ENCODE measurements around the gene CHST7.
A peak's percentile ranks its signal among the peaks of the same experiment; 100 is the strongest.

The CHST7 gene

DNA sequence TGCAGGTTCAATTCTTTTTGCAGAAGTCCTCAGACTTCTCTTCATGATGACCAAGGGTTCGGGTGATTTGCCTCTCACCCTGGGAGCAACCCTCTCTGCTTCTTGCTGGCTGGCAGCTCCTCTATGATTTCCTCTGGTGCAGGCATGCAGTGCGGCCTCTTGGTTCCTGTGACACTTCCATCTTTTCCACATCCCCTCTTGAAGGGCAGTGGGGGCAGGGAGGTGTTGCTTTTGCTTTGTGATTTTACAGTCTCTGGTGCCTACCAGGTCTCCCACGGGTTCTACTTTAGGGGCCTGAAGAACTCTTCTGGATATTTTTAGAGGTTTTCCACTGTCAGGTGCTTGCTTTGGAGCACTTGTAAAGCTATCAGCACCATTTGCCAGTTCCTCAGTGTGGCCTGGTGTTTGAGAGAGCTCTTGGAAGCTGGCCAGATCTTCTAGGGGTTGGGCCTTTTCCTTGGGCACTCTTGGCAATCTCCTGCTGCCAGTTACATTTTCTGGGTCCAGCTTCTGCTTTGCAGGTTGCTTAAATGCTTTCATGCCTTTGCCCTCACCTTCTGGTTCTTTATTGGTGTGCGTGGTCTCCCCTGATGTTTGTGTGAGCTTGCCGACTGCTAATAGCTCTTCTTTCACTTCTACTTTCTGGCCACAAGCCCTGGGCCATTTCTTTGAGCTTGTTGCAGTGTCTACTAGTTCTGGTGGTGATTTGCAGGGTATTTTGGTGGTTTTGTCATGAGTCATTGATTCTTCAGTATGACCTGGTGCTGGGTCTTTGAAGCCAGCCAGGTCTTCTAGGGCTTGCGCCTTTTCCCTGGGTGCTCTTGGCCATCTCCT, 11.5 kb upstream of the CHST7 start:
- TF ChIP-seq ZNF274 (IDR thresholded peaks at IDR 0.05; ENCODE audit: low read depth, low read length) = no peak

DNA sequence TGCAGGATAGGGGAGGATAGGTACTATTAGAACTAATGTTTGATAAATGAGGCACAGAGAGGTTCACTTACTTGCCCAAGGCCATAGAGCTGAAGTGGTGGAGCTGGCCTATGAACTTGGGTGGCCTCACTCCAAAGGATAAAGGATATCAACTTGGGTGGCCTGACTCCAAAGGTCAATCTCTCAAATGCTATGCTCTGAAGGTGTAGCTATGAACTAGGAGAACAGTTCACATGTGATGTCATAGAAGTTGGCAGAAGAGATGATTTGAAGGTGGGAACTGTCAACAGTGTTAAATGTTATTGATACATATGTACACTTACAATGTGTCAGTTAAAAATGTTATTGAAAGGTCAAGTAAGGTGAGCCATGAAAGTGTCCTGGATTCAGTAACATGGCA, 6.2 kb upstream of the CHST7 start:
- no peak overlapping the region for H3K4me3 ChIP-seq (ENCODE audit: low read length)
- no peak for TF ChIP-seq ZNF274 (IDR thresholded peaks at IDR 0.05; ENCODE audit: low read depth, low read length)

More for the DNA sequence above, 11.5 kb upstream of the CHST7 start:
- H3K4me3 ChIP-seq (ENCODE audit: low read length) = peak overlapping the region; percentile 11; the same call in 1 of the 2 replicates

DNA sequence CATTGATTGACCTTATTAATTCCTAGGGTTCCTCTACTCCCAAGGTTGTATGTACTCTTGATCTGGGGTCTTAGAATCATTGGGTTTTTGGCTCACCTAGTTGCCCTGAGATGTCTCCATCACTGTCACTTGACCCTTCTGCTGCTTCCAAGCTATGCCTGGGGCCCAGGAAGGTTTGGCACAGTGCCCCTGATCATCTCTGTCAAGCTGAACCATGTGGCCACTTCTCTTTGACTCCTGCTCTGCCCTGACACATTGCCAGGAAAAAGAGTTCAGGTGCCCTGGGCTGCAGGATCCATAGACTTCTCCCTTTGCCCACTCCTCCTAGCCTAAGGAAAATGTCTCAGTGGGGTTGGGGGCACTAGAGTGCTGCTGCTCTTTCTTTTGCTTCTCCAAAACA, 3.9 kb upstream of the CHST7 start:
- no peak for TF ChIP-seq ZNF274 (IDR thresholded peaks at IDR 0.05; ENCODE audit: low read depth, low read length)
- H3K4me3 ChIP-seq (ENCODE audit: low read length) = no peak overlapping the region

DNA sequence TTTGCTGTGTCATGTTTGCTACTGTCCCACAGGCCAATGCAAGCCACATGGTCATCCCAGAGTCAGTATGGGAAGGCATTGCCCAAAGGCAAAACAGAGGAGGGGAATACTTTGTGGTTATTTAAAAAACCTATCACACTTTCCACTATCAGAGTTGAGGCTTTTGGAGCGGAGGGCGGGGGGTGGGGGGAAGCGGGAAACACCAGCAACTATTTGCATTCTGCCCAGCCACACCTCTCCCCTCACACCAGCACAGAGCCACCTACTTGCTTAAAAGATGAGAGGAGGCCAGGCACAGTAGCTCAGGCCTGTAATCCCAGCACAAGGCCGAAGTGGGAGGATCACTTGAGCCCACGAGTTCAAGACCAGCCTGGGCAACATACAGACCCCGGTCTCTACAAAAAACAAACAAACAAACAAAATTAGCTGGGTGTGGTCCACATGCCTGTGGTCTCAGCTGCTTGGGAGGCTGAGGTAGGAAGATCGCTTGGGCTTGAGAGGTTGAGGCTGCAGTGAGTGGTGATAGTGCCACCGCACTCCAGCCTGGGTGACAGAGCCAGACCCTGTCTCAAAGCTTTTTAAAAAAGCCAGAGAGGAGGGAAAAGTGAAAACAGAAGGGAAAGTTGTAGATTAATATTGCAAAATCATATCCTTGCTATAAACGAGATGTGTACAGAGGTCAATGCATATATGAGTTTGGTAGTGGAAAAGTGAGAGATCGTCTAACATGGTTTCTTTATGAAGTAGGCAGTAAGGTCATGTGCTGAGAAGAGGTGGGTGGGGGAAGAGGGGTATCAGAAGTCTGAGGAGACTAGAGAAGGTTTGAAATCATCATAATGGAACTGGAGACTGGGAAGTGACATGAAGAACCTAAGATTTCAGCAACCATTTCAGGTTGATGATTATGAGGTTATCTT, 1.9 kb upstream of the CHST7 start:
- TF ChIP-seq ZNF274 (IDR thresholded peaks at IDR 0.05; ENCODE audit: low read depth, low read length) = no peak
- H3K4me3 ChIP-seq (ENCODE audit: low read length) = peak overlapping the region; percentile 18; the same call in 1 of the 2 replicates

DNA sequence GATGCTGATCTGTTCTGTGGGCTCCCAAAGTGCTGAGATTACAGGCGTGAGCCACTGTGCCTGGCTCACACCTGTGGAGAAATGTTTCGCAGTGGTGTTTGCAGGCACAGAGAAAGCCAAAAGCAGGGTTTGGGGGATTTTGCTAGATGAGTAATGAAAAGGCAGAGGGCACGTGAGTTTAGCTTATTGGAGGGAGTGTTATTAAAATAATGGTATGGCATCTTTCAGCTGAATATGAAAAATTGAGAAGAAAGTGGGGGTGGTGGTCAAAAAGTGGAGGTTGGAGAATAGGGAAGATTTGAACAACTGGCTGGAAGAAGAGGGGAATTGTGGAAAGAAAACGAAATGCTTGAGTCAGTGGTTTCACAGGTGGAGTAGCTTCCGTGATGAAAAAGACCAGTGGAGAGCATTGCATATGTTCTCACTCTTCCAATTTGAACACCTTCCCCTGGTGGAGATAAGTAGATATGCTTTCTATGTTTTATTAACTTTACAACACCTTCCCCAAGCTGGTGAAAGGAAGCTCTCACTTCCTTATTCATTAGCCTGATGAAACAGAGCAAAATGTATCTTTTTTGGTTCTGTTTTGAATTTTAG, 1.1 kb upstream of the CHST7 start:
- peak overlapping the region; percentile 16; the same call in 1 of the 2 replicates for H3K4me3 ChIP-seq (ENCODE audit: low read length)
- no peak for TF ChIP-seq ZNF274 (IDR thresholded peaks at IDR 0.05; ENCODE audit: low read depth, low read length)

DNA sequence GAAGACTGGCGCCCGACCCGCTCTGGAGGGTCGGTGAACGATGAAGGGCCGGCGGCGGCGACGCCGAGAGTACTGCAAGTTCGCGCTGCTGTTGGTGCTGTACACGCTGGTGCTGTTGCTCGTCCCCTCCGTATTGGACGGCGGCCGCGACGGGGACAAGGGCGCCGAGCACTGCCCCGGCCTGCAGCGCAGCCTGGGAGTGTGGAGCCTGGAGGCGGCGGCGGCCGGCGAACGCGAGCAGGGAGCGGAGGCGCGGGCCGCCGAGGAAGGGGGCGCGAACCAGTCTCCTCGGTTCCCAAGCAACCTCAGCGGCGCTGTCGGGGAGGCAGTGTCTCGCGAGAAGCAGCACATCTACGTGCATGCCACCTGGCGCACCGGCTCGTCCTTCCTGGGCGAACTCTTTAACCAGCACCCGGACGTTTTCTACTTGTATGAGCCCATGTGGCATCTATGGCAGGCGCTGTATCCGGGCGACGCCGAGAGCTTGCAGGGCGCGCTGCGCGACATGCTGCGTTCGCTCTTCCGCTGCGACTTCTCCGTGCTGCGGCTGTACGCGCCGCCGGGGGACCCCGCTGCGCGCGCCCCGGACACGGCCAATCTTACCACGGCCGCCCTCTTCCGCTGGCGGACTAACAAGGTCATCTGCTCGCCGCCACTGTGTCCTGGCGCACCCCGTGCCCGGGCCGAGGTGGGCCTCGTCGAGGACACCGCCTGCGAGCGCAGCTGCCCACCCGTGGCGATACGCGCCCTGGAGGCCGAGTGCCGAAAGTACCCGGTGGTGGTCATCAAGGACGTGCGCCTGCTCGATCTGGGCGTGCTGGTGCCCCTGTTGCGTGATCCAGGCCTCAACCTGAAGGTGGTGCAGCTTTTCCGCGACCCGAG, 568 bp downstream of the CHST7 start:
- peak overlapping the region; percentile 73; the same call in 1 of the 2 replicates for H3K4me3 ChIP-seq (ENCODE audit: low read length)

DNA sequence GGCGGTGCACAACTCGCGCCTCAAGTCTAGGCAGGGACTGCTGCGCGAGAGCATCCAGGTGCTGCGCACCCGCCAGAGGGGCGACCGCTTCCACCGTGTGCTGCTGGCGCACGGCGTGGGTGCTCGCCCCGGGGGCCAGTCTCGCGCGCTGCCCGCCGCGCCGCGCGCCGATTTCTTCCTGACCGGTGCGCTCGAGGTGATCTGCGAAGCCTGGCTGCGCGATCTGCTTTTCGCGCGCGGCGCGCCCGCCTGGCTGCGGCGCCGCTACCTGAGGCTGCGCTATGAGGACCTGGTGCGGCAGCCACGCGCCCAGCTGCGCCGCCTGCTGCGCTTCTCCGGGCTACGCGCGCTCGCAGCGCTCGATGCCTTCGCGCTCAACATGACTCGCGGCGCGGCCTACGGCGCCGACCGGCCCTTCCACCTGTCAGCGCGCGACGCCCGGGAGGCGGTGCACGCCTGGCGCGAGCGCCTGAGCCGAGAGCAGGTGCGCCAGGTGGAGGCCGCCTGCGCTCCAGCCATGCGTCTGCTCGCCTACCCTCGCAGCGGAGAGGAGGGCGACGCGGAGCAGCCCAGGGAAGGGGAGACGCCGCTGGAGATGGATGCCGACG, 1.3 kb downstream of the CHST7 start:
- peak overlapping the region; percentile 73; the same call in 1 of the 2 replicates for H3K4me3 ChIP-seq (ENCODE audit: low read length)
- no peak for TF ChIP-seq ZNF274 (IDR thresholded peaks at IDR 0.05; ENCODE audit: low read depth, low read length)

More for the DNA sequence above, 568 bp downstream of the CHST7 start:
- no peak for TF ChIP-seq ZNF274 (IDR thresholded peaks at IDR 0.05; ENCODE audit: low read depth, low read length)

DNA sequence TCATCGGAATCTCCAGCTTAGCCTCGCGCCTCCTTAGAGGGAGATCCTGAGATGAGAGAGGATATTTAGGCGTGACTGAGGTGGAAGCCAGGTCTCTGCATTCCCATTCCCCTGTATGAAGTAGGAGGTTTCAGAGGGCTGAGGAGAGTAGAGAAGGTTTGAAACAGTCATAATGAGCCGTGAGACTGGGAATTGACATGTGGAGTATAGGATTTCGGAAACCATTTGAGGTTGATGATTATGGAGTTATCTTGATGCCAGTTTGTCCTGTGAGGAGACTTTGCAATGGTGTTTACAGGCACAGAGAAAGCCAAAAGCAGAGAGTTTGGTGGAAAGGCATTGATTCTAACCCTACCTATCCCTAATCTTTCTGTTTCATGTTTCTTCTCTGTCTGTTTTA, 2.0 kb downstream of the CHST7 start:
- no peak for TF ChIP-seq ZNF274 (IDR thresholded peaks at IDR 0.05; ENCODE audit: low read depth, low read length)
- H3K4me3 ChIP-seq (ENCODE audit: low read length) = peak overlapping the region; percentile 73; the same call in 1 of the 2 replicates

DNA sequence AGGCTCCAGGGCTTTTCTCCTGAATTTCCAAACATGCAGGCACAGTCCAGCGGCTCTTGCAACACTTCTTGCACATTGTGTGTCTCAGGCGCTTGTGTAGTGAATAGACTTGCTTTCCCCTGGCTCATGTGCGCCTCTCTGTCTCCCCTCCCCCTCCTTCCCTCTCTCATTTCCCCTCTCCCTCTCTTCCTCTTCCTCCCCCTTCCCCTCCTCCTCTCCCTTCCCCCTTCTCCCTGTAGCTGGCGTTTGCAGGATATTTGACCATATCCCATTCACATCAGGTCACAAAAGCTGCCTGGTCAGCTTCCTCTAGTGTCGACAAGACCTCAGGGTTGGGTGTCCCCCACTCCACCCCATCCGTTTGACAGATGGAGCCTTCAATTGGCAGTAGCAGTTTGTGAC, 2.4 kb downstream of the CHST7 start:
- peak overlapping the region; percentile 73; the same call in 1 of the 2 replicates for H3K4me3 ChIP-seq (ENCODE audit: low read length)
- TF ChIP-seq ZNF274 (IDR thresholded peaks at IDR 0.05; ENCODE audit: low read depth, low read length) = no peak

DNA sequence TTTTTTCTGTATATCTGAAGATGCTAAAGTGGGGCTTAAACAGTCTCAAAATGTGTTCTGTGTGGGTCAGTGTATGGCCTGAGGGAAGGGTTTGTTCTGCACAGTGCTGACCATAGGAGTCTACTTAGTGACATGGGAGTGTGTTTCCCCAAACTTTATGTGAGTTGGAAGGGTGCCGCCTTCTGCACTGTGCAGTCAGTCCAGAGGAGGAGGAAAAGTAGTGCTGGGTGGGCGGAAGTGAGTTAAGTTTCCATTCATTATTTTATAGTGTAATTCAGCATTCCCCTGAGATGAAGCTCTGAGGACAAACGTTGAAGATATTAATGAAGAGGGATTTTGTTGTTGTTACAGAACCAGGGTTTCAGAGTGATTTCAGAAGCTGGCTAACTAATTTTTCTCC, 2.9 kb downstream of the CHST7 start:
- peak overlapping the region; percentile 73; the same call in 1 of the 2 replicates for H3K4me3 ChIP-seq (ENCODE audit: low read length)
- TF ChIP-seq ZNF274 (IDR thresholded peaks at IDR 0.05; ENCODE audit: low read depth, low read length) = no peak

DNA sequence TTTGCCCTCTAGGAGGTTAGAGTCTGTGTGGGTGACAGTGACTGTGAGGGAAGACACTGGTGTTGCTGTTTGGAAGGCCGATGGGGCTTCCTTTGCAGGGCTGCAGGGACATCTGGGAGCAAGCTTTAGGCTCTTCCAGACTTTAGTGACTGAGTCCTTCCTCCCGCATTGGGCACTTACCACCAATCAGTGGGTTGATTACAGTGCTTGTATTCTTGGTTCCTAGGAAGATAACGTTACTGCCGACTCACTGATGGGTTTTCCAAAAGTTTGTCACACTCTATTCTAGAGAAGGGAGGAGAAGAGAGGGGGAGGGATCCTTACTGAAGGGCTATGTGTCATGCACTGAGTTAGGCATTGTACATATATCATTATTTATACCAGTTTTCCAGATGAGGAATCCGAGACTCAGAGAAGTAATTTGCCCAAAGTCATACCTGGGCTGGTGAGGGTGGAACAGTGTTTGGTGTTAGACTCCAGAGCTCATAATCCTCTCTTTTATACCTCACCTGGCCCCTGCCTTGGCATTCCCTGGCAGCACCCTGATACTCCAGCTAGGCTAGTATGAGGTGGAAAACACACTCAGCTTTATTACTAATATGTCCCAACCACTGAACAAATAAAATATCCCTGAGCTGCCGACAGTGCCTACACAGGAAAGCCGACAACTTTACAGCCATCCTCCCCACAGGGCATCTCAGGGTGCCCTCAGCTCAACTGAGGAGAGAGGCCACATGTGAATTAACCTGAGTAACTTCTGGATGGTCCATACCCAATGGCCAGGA, 3.8 kb downstream of the CHST7 start:
- no peak for TF ChIP-seq ZNF274 (IDR thresholded peaks at IDR 0.05; ENCODE audit: low read depth, low read length)
- H3K4me3 ChIP-seq (ENCODE audit: low read length) = peak overlapping the region; percentile 17; the same call in 1 of the 2 replicates

DNA sequence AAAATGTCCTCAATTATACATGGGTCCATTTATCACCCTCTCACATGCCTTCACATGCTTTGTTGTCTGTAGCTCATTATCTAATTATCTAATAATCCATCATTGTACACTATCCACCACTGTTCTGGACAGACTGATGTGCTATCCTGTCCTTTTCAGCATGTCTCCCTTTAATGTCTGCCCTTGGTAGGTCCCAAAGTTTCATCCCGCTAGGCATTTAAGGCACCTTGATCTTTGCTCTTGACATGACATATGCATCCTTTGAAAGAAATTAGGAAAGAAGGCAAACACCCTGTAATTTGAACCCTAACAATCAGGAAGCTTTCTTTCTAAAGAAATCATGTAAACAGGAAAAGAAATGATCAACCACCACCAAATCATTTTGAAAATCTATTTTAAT, 5.7 kb downstream of the CHST7 start:
- H3K4me3 ChIP-seq (ENCODE audit: low read length) = no peak overlapping the region

More for the DNA sequence above, 5.7 kb downstream of the CHST7 start:
- no peak for TF ChIP-seq ZNF274 (IDR thresholded peaks at IDR 0.05; ENCODE audit: low read depth, low read length)

All from GM08714 (cell line).